Fibroblast of lung (primary cell): ENCODE results near the gene ATP8A2. TPM values are rescaled to one million over a fixed set of nuclear protein-coding genes. Genes with fewer than 3 reads are reported as not detected.

Experiments used
- DNase-seq, 2 donors: peaks; one replicate each; pipeline versions ENCODE4 v3.0.0 to v3.0.0-alpha.2; 2010; ENCODE audit warnings: low read depth in 2 of 2
- H2AFZ ChIP-seq: 2 replicates; pipeline ENCODE4 v1.5.1; 2012; ENCODE audit warnings: low read length, control low read depth, inconsistent platforms
- H3K27ac ChIP-seq: 2 replicates; pipeline ENCODE4 v1.5.1; 2011; ENCODE audit warnings: low read length, control low read depth; ENCODE audit not compliant: insufficient read depth
- H3K27me3 ChIP-seq: 2 replicates; pipeline ENCODE4 v1.5.1; 2011; ENCODE audit warnings: mild to moderate bottlenecking, low read length; ENCODE audit not compliant: control insufficient read depth, insufficient read depth
- H3K36me3 ChIP-seq: 2 replicates; pipeline ENCODE4 v1.5.1; 2011; ENCODE audit warnings: low read length; ENCODE audit not compliant: control insufficient read depth, insufficient read depth
- H3K4me1 ChIP-seq: 2 replicates; pipeline ENCODE4 v1.5.1; 2011; ENCODE audit warnings: low read length; ENCODE audit not compliant: control insufficient read depth, insufficient read depth; ENCODE audit errors: extremely low read depth
- H3K4me2 ChIP-seq: 2 replicates; pipeline ENCODE4 v1.5.1; 2011; ENCODE audit warnings: low read length, control low read depth; ENCODE audit not compliant: insufficient read depth; ENCODE audit errors: extremely low read depth
- H3K4me3 ChIP-seq, 4 experiments: fragments of 200-600 bp in 1 of 4; sonication (generic) in 1 of 4; replicated peaks in 1 of 4; 2 replicates each; pipeline ENCODE4 v1.5.1; 2011 to 2016; ENCODE audit warnings: low read length in 4 of 4, low read depth in 3 of 4, mild to moderate bottlenecking in 3 of 4, control low read depth in 2 of 4, inconsistent platforms in 1 of 4, mixed read lengths in 1 of 4; ENCODE audit not compliant: insufficient read depth in 1 of 4; ENCODE audit errors: control extremely low read depth in 1 of 4
- H3K79me2 ChIP-seq: 2 replicates; pipeline ENCODE4 v1.5.1; 2012; ENCODE audit warnings: mild to moderate bottlenecking, low read length, inconsistent platforms; ENCODE audit not compliant: control insufficient read depth, insufficient read depth
- H3K9ac ChIP-seq: 2 replicates; pipeline ENCODE4 v1.5.1; 2011; ENCODE audit warnings: mild to moderate bottlenecking, low read length, control low read depth; ENCODE audit not compliant: insufficient read depth
- H3K9me3 ChIP-seq: 2 replicates; pipeline ENCODE4 v1.5.1; 2012; ENCODE audit warnings: low read depth, low read length; ENCODE audit not compliant: control insufficient read depth, insufficient read depth
- H4K20me1 ChIP-seq: 2 replicates; pipeline ENCODE4 v1.5.1; 2011; ENCODE audit warnings: low read length; ENCODE audit not compliant: control insufficient read depth, insufficient read depth; ENCODE audit errors: extremely low read depth
- CTCF ChIP-seq, 2 donors: IDR thresholded peaks in 1 of 2; conservative IDR thresholded peaks in 1 of 2; 1 replicate in 1 of 2; 2 replicates in 1 of 2; pipeline ENCODE4 v1.5.1; 2011 to 2012; ENCODE audit warnings: low read length in 2 of 2, control low read depth in 1 of 2, inconsistent platforms in 1 of 2, low read depth in 1 of 2, mild to moderate bottlenecking in 1 of 2
- EZH2 ChIP-seq: IDR thresholded peaks from 2 replicates; pipeline ENCODE4 v1.5.1; 2012; ENCODE audit warnings: low read length, control low read depth, mild to moderate bottlenecking; ENCODE audit errors: missing control alignments
- polyA plus RNA-seq, 2 donors: library from polyadenylated mRNA; depleted of rRNA in 1 of 2; stranded (reverse) in 1 of 2; unstranded in 1 of 2; fragments of >200 nt; gene quantifications; 2 replicates each; pipeline ENCODE4 v1.2.1, GENCODE V29; 2011 to 2012; ENCODE audit warnings: missing spikeins in 1 of 2
- total RNA-seq: library from RNA; depleted of rRNA; stranded (reverse); fragments of >200 nt; gene quantifications from 2 replicates; pipeline ENCODE4 v1.2.1, GENCODE V29; 2014

The ATP8A2 gene
- total and polyA plus RNA-seq, 2 donors (not counting 1 experiment from before 2014, with no cell fraction given) = under 0.01 to 0.01 TPM

DNA sequence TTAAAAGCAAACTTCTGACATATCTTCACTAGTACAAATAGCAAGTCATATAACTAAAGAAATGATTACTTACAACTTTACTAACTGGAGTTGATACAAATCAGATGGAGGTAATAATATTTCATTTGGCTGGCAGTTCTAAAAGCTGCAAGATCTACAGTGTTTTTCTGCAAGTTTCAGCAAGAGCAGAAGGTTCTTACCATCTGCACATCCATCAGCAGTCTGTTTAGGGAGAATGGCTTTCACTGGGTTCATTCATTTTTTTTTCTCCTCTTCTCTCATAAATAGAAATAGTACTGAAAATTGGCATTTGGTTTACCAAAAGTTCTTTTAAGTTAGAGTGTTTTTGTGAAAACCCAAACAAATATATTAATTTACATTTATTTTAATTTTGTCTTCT, 683.1 kb downstream of the ATP8A2 start:
- H3K27ac ChIP-seq = no peak overlapping the region
- no peak overlapping the region for H3K9ac ChIP-seq
- no peak for DNase-seq
- H2AFZ ChIP-seq = no peak overlapping the region
- no peak for TF ChIP-seq EZH2
- TF ChIP-seq CTCF (conservative IDR thresholded peaks at IDR 0.05 in 1 of 2, IDR thresholded peaks at IDR 0.05 in 1 of 2; ENCODE audit: low read depth in 1 of 2, low read length in 2 of 2) = no peak
- no peaks in the 10 kb centered on the region for H3K79me2 ChIP-seq
- H3K4me2 ChIP-seq = no peak overlapping the region
- no peaks in the 10 kb centered on the region for H4K20me1 ChIP-seq
- H3K4me3 ChIP-seq = no peak overlapping the region
- H3K36me3 ChIP-seq = no peaks in the 10 kb centered on the region
- H3K9me3 ChIP-seq = no peaks in the 10 kb centered on the region
- H3K27me3 ChIP-seq = peaks cover 24% of the 10 kb centered on the region
- H3K4me1 ChIP-seq = no peaks in the 10 kb centered on the region

DNA sequence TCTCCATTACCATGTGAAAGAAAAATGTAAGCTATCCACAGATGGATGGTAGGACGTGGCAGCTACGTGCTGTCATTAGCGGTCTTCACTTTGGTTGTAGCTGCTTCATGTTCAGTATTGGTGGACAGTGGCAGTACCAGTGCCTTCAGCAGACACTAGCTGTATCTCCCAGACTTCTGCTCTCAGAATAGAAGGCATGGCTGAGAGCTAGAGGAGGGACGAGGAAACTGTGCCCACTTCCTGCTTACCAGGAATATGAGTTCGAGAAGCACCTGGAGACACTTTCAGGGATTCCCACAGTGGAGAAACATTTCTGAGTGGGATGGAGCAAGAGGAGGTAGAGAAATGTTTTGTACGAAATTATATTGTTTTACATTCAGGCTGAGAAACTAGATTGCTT, 686.9 kb downstream of the ATP8A2 start:
- Histone ChIP-seq H3K4me2 (no peak overlapping the region), H3K9ac (no peak overlapping the region), H3K79me2 (no peaks in the 10 kb centered on the region), H3K27ac (no peak overlapping the region), H3K9me3 (no peaks in the 10 kb centered on the region), H3K36me3 (no peaks in the 10 kb centered on the region), H3K4me3 (no peak overlapping the region), H2AFZ (no peak overlapping the region), H4K20me1 (no peaks in the 10 kb centered on the region), H3K4me1 (no peaks in the 10 kb centered on the region), H3K27me3 (no peaks in the 10 kb centered on the region)
- DNase-seq = no peak
- TF ChIP-seq CTCF (conservative IDR thresholded peaks at IDR 0.05 in 1 of 2, IDR thresholded peaks at IDR 0.05 in 1 of 2; ENCODE audit: low read depth in 1 of 2, low read length in 2 of 2) (no peak), EZH2 (no peak)

DNA sequence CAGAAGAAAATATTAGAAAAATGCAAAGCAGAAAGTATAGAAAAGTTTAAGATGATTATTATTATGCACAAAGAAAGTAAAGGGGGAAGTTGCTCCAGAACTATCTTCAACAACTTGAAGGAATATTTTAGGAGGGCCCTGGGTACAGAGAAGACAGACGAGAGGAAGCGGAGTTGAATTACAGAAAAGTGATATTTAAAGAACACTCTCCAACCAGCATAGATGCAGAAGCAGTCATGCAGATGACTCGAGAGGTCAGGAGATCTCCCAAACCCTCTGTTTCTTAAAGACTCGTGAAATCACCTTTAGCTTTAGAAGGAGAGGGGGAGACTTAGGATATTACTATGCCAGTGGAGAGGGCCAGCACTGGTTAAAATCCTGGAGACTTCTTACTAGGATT, 688.6 kb downstream of the ATP8A2 start:
- no peak for DNase-seq
- no peak for TF ChIP-seq CTCF (conservative IDR thresholded peaks at IDR 0.05 in 1 of 2, IDR thresholded peaks at IDR 0.05 in 1 of 2; ENCODE audit: low read depth in 1 of 2, low read length in 2 of 2)
- TF ChIP-seq EZH2 = no peak
- Histone ChIP-seq H3K27me3 (no peaks in the 10 kb centered on the region), H3K36me3 (no peaks in the 10 kb centered on the region), H3K9ac (no peak overlapping the region), H4K20me1 (no peaks in the 10 kb centered on the region), H3K4me1 (no peaks in the 10 kb centered on the region), H2AFZ (no peak overlapping the region), H3K4me3 (no peak overlapping the region), H3K4me2 (no peak overlapping the region), H3K9me3 (no peaks in the 10 kb centered on the region), H3K79me2 (no peaks in the 10 kb centered on the region), H3K27ac (no peak overlapping the region)
